OCI-LY1 (cell line): ENCODE results near the gene PTGS1.

Experiments
- CTCF ChIP-seq: fragments of 200-600 bp; sonication (generic), shearing (Covaris generic); IDR thresholded peaks from 2 replicates; pipeline ENCODE4 v1.5.1; 2017; ENCODE audit warnings: mild to moderate bottlenecking, antibody characterized with exemption, low read length, moderate library complexity, mixed read lengths
- EZH2 ChIP-seq: fragments of 200-600 bp; sonication (generic), shearing (Covaris generic); IDR thresholded peaks from 2 replicates; pipeline ENCODE4 v1.8.0; 2017; ENCODE audit warnings: borderline replicate concordance, mixed run types, mild to moderate bottlenecking, antibody characterized with exemption, low read length, moderate library complexity, mixed read lengths

- TF ChIP-seq CTCF, result no peak
- TF ChIP-seq EZH2, result no peak
These were observed 31.2 kb upstream of the PTGS1 start for GRCh38 chr9:122339579-122339978.
